Endothelial cell of umbilical vein (primary cell): ENCODE measurements around the gene TCF7L2. TPM values are rescaled to one million over a fixed set of nuclear protein-coding genes. Genes with fewer than 3 reads are reported as not detected.

ENCODE experiments used
- BruUV-seq: library from RNA; stranded (reverse); fragments of 400-500 nt; replicated peaks from 2 replicates; lab custom pipeline; 2021; lab: Mats Ljungman, UMichigan
- CTCF ChIA-PET: fragments of 300-600, 350-600 bp; sonication (Branson Sonifier 250); formaldehyde crosslinking; loops from one replicate; lab custom pipeline; 2021; ENCODE audit warnings: antibody characterized with exemption, inconsistent platforms; lab: Charles Lee
- POLR2A ChIA-PET: fragments of 300-600, 350-600 bp; sonication (Branson Sonifier 250); formaldehyde crosslinking; loops from one replicate; lab custom pipeline; 2021; ENCODE audit warnings: antibody characterized with exemption, inconsistent platforms; lab: Charles Lee
- DNase-seq: peaks from one replicate; pipeline ENCODE4 v3.0.0-alpha.2; 2011; ENCODE audit warnings: low read depth, low spot score
- FAIRE-seq: peaks from 2 replicates; lab custom pipeline; 2011; peaks lifted over from hg19 to GRCh38; lab: Jason Lieb, UNC
- H2AFZ ChIP-seq: 2 replicates; pipeline ENCODE4 v1.6.0; 2012; ENCODE audit warnings: low read depth, low read length, control low read depth, inconsistent platforms
- H3K27ac ChIP-seq: 2 replicates; pipeline ENCODE4 v1.5.1; 2011; ENCODE audit warnings: low read depth, mild to moderate bottlenecking, control low read depth, low read length, moderate library complexity; ENCODE audit not compliant: insufficient read depth
- H3K27me3 ChIP-seq, 2 experiments: 2 replicates each; pipeline versions ENCODE4 v1.6.0 to v1.6.1; 2011; ENCODE audit warnings: low read length in 2 of 2, mixed read lengths in 1 of 2; ENCODE audit not compliant: control insufficient read depth in 2 of 2, insufficient read depth in 2 of 2
- H3K36me3 ChIP-seq, 2 experiments: 2 replicates in 1 of 2; 3 replicates in 1 of 2; pipeline ENCODE4 v1.5.1; 2011; ENCODE audit warnings: low read length in 2 of 2, mild to moderate bottlenecking in 1 of 2, moderate library complexity in 1 of 2; ENCODE audit not compliant: control insufficient read depth in 2 of 2, insufficient read depth in 2 of 2; ENCODE audit errors: extremely low read depth in 1 of 2
- H3K4me1 ChIP-seq: 3 replicates; pipeline ENCODE4 v1.5.1; 2011; ENCODE audit warnings: mild to moderate bottlenecking, low read length; ENCODE audit not compliant: control insufficient read depth, insufficient read depth; ENCODE audit errors: extremely low read depth
- H3K4me2 ChIP-seq: 2 replicates; pipeline ENCODE4 v1.6.1; 2011; ENCODE audit warnings: low read length, control low read depth, mixed read lengths; ENCODE audit not compliant: insufficient read depth
- H3K4me3 ChIP-seq, 3 experiments: fragments of 200-600 bp in 1 of 3; sonication (generic), shearing (Covaris generic) in 1 of 3; replicated peaks in 1 of 3; 2 replicates each; pipeline ENCODE4 v1.5.1; 2011 to 2016; ENCODE audit warnings: control low read depth in 3 of 3, low read length in 3 of 3, mild to moderate bottlenecking in 2 of 3, inconsistent platforms in 1 of 3, low read depth in 1 of 3, moderate library complexity in 1 of 3; ENCODE audit not compliant: insufficient read depth in 1 of 3
- H3K79me2 ChIP-seq: 2 replicates; pipeline ENCODE4 v1.6.0; 2012; ENCODE audit warnings: low read length, inconsistent platforms; ENCODE audit not compliant: control insufficient read depth, insufficient read depth
- H3K9ac ChIP-seq: replicated peaks from 2 replicates; pipeline ENCODE3; 2011; ENCODE audit warnings: low read length, control low read depth; ENCODE audit not compliant: insufficient read depth; ENCODE audit errors: extremely low read depth
- H3K9me1 ChIP-seq: replicated peaks from 3 replicates; pipeline ENCODE4 v1.6.0; 2011; ENCODE audit warnings: mild to moderate bottlenecking, low read length; ENCODE audit not compliant: control insufficient read depth, insufficient read depth; ENCODE audit errors: extremely low read depth
- H3K9me3 ChIP-seq: replicated peaks from 2 replicates; pipeline ENCODE4 v1.5.1; 2012; ENCODE audit warnings: low read length, inconsistent platforms; ENCODE audit not compliant: control insufficient read depth, insufficient read depth
- H4K20me1 ChIP-seq: replicated peaks from 2 replicates; pipeline ENCODE3; 2011; ENCODE audit warnings: mild to moderate bottlenecking, low read length; ENCODE audit not compliant: control insufficient read depth, insufficient read depth; ENCODE audit errors: extremely low read depth
- GATA2 ChIP-seq: IDR thresholded peaks from 2 replicates; pipeline ENCODE4 v1.7.0; 2011; ENCODE audit warnings: low read depth, mild to moderate bottlenecking, moderate library complexity, mixed read lengths, low read length; ENCODE audit not compliant: insufficient read length, insufficient read depth
- MAX ChIP-seq: IDR thresholded peaks from 2 replicates; pipeline ENCODE4 v1.6.1; 2011; ENCODE audit not compliant: insufficient read depth, insufficient read length
- POLR2A ChIP-seq: IDR thresholded peaks from 2 replicates; pipeline ENCODE4 v1.6.1; 2012; ENCODE audit warnings: low read depth, mild to moderate bottlenecking, control low read depth, low read length
- POLR2AphosphoS5 ChIP-seq: IDR thresholded peaks from 2 replicates; pipeline ENCODE4 v1.6.1; 2012; ENCODE audit warnings: low read depth, mild to moderate bottlenecking, control low read depth, low read length, moderate library complexity; ENCODE audit not compliant: insufficient read depth
- dilution Hi-C: fragments of 300-500 bp; cut with MboI; formaldehyde crosslinking; loops from one replicate; pipeline ENCODE4 v1.15.0; 2019; ENCODE audit warnings: low sequenced_read_pairs; ENCODE audit not compliant: extremely low pct_ligation_motif_present
- intact Hi-C: fragments of 100-400 bp; cut with micrococcal nuclease; formaldehyde crosslinking; loops from one replicate; pipeline ENCODE4 v1.10.0; 2022
- polyA plus RNA-seq, 4 experiments: library from polyadenylated mRNA; depleted of rRNA in 3 of 4; stranded (reverse) in 3 of 4; unstranded in 1 of 4; fragments of >200 nt; gene quantifications; 2 replicates each; pipeline versions ENCODE4 v1.2.1 to v1.2.3, GENCODE V29; 2011 to 2012; ENCODE audit warnings: missing spikeins in 1 of 4
- total RNA-seq: library from RNA; stranded (reverse); gene quantifications from 2 replicates; pipeline ENCODE4 v1.2.3, GENCODE V29; 2021
- TF ChIP-seq, protein P1 (sequence below), 2 donors: IDR thresholded peaks; 1 replicate in 1 of 2; 2 replicates in 1 of 2; pipeline ENCODE4 v1.5.1; 2011; ENCODE audit warnings: low read length in 2 of 2, mild to moderate bottlenecking in 2 of 2, moderate library complexity in 2 of 2, control low read depth in 1 of 2, inconsistent platforms in 1 of 2, low read depth in 1 of 2; ENCODE audit not compliant: insufficient read depth in 1 of 2; ENCODE audit errors: extremely low read depth in 1 of 2

Gene TCF7L2
- total and polyA plus RNA-seq, 2 donors (not counting 3 experiments of a cell fraction or from before 2014, with no cell fraction given): 9.9 to 21.8 TPM

- CTCF ChIA-PET: interaction anchor here (1.3 kb wide), 1 partner anchor 17 kb away, joined by 5 read pairs; no protein-coding TSS in a partner anchor
- Histone ChIP-seq H4K20me1 (peaks cover 2% of the 10 kb centered on the region), H3K4me1 (no peaks in the 10 kb centered on the region), H3K4me2 (no peak overlapping the region), H3K4me3 (no peak overlapping the region), H3K9me1 (no peaks in the 10 kb centered on the region), H3K9ac (no peak overlapping the region), H3K9me3 (no peaks in the 10 kb centered on the region), H3K79me2 (peaks cover 6% of the 10 kb centered on the region), H3K27me3 (no peaks in the 10 kb centered on the region), H3K27ac (no peak overlapping the region), H3K36me3 (peaks cover 0 to 2% of the 10 kb centered on the region in 2 experiments), H2AFZ (no peak overlapping the region)
- intact Hi-C loops: no loop called here
- BruUV-seq: no TSS peak
- FAIRE-seq (no peak), DNase-seq (no peak)
- POLR2A ChIA-PET: interaction anchor here (0.7 kb wide), 1 partner anchor 75 kb away, joined by 4 read pairs; no protein-coding TSS in a partner anchor
- dilution Hi-C loops: no loop called here
- no peak for TF ChIP-seq MAX
- TF ChIP-seq, protein P1, sequence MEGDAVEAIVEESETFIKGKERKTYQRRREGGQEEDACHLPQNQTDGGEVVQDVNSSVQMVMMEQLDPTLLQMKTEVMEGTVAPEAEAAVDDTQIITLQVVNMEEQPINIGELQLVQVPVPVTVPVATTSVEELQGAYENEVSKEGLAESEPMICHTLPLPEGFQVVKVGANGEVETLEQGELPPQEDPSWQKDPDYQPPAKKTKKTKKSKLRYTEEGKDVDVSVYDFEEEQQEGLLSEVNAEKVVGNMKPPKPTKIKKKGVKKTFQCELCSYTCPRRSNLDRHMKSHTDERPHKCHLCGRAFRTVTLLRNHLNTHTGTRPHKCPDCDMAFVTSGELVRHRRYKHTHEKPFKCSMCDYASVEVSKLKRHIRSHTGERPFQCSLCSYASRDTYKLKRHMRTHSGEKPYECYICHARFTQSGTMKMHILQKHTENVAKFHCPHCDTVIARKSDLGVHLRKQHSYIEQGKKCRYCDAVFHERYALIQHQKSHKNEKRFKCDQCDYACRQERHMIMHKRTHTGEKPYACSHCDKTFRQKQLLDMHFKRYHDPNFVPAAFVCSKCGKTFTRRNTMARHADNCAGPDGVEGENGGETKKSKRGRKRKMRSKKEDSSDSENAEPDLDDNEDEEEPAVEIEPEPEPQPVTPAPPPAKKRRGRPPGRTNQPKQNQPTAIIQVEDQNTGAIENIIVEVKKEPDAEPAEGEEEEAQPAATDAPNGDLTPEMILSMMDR (IDR thresholded peaks at IDR 0.05; ENCODE audit: extremely low read depth in 1 of 2, insufficient read depth in 1 of 2, low read depth in 1 of 2, low read length in 2 of 2): no peak
- no peak for TF ChIP-seq POLR2AphosphoS5
- TF ChIP-seq GATA2: no peak
- no peak for TF ChIP-seq POLR2A
Observed at GRCh38 chr10:113000876-113001598, 51.0 kb downstream of the TCF7L2 start.
